ENCODE data around the gene DENND2D.

DENND2D gene

DNA sequence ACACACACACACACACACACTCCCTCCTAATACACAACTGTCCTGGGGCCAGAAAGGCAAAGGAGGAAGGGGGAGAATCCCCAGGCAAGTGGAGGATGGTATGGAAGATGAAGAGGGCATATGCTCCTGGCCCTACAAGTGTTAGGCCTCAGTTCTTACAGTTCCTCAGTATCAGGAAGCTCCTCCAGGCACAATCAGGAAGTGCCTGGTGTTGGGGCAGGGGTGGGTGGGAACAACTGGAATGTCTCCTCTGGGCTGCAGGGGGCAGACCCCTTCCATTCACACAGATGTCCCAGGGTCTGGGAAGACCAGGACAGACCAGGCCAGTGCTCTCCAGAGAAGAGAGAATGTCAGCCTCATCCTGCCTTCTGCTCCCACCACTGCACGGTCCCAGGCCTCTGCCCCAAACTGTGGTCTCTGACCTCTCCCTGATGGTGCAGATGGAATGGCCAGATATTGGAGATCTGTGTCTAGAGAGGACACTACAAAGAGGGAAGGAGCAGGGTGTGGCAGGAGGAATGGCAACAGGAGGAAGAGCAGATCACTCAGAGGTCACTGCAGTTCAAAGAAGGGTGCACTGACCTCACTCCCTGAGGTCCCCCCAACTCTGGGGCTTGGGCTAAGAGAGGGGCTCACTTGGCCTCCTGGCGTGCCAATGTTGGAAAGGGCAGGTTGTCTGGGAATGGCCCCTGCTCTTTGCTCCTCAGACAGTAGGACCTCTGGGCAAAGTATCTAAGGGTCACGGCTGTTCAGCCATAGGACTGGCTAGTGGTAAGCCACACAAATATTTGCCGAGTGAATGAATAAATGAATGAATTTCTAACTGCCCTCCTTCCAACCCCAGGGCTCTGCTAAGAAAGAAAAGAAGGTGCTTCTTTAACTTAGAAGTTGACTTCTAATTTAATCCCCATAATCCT lies 2.5 kb upstream of the DENND2D start:
- DNase-seq: no peak

DNA sequence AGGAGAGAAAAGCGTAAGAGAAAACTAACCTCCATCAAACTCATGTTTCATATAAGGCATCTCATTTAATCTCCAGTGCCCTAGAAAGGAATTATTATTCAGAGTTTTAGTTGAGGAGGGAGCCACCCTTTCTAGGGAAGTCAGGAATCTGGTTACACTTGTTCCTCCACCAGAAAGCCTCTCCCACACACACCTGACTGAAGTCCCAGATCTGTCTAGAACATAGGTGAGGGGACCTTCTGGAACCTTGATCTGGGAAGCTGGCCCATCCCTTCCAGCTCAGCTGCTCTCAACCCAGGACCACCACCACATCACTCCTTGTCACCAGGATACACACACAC lies 1.9 kb upstream of the DENND2D start:
- no peak for DNase-seq

DNA sequence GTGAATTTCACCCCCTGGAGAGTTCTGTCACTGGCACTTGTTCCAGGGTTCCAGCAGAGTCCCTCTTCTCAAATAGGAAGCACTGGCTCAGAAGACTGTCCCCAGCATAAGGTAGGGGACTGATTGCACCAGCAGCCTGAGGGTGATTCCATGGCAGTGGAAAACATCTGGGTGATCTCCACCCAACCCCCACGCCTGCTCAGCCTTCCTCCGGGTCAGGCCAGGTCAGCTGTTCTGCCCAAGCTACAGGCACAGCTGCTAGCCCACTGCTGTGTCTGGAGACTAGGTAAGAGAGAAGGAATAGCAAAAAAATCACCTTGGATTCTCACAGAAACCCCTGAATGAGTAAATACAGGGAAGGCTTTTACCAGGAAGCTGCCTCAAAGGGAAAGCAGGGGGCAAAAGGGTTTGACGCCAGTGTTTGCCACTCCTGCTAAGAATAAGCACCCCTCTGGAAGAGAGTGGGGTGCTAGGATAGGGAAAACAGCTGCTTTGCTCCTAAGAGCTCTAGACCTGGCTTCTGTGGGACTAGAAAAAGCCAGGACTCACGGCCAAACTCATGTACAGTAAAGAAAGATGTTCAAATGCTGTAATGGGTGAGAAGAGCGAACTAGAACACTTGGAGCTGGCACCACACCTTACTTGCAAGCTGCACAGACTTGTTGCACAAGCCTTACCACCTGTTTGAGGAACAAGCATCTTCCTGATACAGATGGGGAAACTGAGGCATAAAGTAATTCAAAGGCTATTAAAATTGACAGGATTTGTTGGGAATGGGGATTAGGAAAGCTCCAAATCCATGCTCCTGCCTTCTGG lies 1.0 kb upstream of the DENND2D start:
- no peak for DNase-seq

DNA sequence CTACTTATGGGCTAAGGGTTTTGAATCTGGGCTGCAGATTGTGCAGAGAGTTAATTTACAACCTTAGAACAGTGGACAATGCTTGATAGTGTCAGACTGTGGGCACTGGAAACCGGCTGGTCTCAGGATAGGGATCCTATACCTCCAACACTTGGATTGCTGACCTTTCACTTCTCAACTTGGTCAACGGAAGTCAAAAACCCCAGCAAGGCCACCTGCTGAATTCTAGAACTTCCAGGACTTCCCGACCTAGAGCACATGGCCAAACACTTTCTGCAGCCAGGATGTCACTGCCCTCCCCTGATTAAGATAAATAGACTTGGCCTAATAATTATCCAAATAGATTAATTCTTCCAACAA lies 336 bp upstream of the DENND2D start:
- DNase-seq: no peak

DNA sequence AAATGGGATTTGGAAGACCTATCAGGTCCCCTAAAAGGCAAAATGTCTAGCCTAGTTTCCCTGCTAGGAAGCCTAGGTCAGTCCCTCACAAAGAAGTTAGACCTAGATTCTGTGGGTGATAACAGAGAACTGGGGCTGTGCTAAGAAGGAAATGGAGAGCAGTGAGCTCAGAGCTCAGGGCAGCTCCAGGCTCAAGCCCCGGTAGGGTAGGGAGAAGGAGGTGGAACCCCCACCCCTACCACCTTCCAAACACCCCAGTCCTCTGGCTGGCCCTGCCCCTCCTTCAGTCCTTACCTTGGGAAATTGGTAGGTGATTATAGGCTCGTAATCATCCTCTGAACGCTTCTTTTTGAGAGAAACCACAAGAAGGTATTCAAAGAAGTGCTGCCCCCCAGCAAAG lies 1.1 kb downstream of the DENND2D start:
- DNase-seq: no peak

DNA sequence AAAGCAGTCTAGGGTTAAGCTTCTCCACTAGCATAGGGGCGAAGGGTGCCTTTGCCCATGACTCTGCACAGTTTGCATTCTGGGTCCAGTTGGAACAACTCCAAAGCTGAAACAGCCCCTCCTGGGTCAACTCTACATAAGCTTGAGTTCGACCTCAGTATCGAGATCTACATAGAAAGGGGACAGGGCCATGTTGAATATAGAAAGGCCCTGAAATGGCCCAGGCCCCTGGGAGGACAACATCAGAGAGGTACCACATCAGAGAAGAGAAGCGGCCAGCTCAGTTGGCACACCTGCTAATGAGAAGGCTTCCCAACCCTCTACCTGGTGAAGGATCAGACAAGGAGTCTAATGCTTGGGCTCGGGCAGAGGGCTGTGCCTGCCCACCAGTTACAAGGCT lies 1.6 kb downstream of the DENND2D start:
- no peak for DNase-seq

DNA sequence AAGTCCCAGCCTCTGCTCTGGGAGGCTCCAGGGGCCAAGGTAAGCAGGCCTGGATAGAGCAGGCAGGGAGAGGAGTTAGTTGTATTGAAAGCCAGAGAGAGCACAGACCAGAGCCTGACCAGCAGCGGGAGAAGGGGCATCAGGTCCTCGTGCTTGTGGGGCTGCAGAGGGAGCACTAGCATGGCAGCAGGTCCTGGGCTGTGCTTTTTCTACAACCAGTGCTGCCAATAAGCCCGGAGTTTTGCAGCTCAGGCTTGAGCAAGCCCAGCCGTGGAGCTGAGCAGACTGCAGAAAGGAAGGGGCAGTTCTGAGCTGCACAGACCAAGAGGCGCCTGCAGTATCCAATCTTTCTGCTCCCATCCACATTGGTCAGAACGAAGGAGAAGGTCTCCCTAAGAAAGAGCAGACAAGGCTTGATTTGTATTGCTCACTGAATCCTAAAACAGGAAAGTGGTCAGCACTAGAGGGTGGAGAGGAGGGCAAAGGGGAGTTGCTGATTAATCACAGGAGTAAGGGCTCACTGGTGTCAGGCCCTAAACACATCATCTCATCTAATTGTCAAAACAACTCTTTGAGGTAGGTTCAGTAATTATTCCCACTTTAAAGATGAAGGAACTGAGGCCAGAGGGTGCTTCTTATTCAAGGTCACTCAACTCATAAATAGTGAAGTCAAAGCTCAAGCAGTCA lies 2.7 kb downstream of the DENND2D start:
- DNase-seq: peak; percentile 71

DNA sequence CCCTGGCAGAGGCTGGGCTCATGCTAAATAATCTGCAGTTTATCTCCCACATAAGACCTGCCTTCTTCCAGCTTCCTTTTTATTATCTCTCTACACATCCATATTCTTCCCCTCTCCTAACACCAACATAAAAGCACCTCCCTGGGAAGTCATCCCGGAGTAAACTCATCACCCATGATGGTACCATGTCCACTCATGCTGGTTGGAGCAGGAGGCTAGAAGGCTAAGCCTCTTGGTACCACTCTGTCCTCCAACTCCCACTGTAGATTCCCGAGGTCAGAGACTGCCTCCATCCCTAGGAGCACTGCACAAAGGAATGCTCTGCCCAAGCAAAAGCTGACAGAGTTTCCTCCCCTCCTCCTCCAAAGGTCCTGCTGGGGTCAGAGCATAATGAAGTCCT lies 4.2 kb downstream of the DENND2D start:
- DNase-seq: no peak

DNA sequence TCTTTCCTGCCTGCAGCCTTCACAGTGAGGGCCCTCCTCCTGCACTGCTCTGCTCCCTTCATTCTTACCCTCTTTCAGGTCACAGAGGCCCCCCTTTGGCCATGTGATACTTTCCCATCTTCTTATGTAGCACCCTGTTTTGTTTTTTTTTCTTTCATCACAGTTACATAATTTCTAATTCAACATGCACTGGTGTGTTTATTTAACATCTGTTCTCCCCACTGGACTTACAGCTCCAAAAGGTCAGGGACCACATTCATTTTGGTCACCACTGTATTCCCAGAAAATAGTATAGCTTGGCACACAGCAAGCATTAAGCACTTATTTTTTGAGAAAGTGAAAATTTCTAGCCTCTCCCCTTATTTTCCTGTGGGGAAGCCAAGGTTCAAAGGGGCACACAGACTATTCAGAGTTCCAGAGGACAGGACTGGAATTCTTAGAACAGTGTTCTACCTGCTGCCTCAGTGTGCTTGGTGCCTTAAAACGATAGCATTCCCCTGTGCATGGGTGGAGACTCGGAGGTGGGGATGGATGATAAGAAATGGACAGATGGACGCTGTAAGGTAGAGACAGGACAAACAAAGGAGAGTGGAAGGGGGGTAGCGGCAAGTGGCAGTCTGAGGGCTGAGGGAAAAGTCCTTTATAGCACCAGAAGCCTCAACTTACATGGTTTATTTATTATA lies 5.3 kb downstream of the DENND2D start:
- DNase-seq: no peak

DNA sequence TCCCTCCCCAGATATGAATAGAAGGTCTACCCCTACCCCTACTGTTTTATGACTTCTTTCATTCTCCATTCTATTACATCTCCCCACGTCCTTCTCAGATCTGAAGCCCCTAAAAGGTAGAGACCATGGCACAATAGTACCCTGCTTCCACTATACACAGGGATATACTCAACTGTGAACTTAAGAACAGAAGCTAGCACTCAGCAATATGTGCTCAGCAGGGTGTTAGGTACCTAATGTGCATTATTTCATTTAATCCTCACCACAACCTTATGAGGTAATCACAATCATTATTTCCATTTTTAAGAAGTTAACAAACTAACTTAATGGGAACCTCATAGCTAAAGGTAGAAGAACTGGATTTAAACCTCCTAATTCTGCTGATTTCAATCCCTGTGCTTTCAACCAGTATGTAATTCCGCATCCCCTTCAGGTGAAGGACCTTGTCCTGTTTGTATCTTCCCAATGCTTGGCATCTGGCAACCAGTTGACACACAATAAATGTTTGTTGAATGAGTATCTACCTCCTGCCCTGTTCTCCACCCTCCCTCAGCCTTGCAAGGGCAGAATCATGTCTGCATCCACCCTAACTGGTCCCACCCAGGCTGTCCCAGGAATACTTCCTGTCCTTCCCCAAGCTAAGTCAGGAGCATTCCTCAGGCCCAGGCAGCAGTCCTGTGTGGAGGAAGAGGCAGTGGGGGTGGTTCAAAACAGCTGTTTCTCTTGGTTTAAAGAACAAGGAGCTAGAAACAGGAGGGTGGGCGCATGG lies 6.5 kb downstream of the DENND2D start:
- no peak for DNase-seq

DNA sequence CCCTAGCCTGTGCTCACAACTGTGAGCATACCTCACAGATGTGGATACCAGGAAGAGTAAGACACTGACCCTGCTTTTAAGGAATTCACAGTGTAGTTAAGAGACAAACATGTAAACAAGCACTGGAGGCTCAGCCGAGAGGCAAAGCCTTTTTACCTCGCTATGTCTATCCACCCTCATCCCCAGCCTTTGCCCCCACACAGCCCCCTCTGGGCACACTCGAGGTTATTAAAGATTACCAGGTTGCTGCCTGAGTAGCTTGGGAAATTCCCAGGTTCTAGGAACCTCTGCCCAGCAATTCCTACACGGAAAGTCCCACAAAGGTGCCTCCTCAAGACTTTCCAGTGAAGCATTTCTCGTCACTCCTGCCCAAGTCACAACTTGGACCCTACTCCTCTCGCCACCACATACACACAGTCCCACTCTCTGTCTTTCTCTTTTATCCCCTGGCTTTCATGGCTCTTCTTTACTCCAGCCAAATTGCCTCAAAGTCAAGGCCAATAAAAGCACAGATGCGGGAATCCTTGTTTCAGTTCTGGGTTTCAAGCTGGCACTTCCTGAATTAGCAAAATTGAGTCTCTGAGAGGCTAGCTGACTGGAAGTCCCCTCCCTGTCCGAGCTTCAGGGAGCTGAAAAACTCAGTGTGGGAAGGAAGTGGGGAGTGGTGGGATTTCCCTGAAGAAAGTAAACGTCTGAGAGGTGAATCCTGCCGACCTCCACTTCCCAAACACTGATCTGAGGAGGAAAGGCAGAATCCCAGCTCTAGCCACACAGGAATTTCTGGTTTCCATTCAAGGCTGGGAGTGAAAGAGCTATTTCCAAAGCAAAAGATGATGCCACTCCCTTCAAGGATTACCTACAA lies 7.6 kb downstream of the DENND2D start:
- DNase-seq: peak; percentile 90

DNA sequence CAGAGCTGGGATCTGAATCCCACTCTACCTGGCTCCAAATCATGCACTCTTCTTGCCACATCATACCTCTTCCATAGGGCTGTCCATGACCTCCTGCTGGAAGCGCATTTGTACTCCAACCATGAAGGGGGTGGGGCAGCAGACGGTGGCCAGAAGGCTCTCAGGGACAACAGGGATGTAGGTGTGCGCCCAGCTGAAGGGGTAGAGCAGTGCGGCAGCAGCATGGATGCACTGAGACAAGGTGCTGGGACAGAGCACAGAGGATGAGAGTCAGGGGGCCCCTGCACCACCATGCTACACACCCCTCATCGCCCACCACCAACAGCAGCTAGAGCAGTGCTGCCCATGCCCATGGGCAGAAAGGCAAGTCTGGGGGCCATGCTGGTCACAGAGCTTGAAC lies 8.4 kb downstream of the DENND2D start:
- no peak for DNase-seq

DNA sequence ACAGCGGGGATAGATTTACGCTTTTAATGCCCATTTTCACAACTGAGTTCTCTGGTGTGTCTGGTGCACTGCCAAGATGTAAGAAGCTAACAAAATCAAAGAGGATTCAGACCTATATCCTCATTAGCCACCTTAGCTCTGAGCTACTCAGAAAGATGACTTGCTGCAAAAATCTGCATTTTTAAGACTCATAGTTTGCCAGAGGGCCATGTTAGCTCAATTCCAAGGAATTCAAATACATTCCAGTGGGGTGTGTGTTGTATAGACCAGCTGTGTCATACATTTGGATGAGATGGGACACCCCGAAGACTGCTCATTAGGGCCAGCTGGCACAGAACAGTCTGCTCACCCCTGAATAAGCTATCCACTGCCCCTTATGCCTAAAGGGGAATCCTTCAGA lies 8.9 kb downstream of the DENND2D start:
- DNase-seq: no peak

DNA sequence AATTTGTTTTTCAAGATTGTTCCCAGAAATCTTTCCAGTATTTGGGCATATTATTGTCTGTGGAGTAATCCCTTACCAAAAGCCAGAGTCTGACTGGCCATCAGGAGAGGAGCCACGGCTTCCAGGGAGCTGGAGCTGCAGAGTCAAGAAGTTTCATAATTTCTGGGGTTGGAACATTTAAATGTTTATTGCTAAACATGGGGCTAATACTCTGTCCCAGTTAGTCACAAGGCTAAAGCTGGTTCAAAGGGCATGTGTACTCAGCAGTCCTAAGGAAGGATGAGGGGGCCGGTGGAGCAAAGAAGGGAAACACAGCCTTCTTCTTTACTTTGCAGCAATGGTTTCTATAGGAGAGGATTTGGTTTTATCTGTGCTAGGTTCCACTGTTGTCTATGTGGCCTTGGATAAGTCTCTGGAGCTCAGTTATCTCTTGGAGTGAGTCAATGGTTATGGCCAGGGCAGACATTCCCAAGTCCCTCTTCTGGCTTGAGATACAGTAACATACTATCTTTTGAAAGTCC lies 9.5 kb downstream of the DENND2D start:
- DNase-seq: peak; percentile 94

DNA sequence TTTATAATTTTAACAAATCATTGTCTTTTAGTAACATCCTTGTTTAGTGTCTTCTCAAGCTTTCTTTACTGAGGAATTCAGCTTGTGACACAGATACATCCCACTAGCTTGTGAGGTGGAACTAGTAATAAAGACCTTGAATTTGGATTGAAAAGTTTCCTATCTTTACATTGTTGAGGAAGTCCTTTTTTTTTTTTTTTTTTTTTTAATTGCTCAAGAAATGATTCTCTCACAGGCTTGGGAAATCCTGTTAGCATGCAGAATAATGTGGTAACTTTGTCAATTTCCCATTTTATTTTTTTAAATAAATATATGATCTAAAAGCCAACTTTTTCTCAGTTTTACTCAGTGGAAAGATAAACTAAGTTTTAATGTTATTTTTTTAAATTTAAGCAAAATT lies 15.8 kb downstream of the DENND2D start:
- peak; percentile 81 for DNase-seq

DNA sequence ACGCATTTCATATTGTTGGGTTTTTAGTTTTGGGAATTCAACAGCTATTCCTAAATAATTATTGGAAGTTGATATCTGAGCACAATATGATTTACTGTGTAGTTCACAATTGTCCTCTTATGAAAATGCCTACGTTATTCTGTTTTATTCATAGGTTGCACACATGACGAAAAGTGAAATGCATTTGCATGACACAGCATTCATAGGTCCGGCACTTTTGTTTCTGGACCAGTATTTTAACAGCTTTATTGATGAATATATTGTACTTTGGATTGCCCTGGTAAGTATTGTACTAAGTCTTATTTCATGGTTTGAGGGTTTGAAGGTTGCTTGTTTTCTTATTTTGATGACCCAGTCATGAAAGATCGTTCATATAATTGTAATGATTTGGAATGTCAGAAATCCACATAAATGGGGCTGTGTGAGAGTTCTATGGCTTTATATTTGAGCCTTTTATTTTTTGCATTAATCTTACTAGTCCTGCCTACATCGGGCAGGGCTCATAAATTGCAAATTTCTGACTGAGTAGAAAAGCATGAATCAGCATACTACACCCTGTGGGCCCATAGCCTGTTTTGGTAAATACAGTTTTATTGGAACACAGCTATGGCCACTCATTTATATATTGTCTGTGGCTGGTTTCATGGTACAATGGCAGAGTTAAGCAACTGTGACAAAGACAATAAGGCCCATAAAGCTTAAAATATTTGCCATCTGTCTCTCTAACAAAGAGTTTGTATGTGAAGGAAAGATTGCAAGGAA lies 17.0 kb downstream of the DENND2D start:
- DNase-seq: no peak

DNA sequence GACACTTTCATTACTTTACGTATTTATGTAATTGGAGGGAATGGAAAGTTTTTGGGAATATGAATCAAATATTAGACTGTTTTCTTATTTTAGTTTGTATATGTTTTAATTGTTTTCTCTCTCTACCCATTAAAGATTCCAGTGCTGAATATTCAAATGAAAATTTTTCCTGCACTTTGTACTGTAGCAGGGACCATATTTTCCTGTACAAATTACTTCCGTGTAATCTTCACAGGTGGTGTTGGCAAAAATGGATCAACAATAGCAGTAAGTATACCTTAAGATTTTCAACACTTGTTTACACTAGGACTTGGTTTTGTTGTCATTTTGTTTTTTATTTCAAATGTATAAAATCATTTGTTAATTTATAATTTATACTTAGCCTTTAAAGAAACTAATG lies 18.4 kb downstream of the DENND2D start:
- DNase-seq: no peak

DNA sequence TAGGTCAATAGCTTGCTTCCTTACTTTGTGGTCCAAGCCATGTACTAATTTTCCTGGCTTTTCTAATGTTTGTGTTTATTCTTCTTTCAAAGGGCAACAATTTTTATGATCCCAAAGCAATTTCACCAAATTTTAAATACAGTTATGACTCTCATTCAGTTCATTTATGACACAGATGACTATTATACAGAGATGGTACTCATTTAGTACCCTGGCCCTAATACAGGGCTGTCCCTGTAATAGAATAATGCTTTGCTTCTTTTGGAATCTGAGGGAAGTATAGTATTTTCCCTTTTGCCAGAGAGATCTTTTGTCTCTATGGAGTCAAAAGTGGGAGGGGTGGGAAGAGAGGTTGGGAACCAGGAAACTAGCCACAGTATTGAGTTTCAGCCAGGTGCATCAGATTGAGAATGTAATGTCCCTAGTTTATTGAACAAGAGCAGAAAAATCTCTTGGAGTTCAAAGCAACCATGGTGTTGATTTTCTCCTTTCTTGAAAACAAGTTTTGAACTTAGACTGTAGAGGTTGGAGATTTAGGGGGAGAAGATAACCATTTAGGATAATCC lies 20.4 kb downstream of the DENND2D start:
- no peak for DNase-seq

DNA sequence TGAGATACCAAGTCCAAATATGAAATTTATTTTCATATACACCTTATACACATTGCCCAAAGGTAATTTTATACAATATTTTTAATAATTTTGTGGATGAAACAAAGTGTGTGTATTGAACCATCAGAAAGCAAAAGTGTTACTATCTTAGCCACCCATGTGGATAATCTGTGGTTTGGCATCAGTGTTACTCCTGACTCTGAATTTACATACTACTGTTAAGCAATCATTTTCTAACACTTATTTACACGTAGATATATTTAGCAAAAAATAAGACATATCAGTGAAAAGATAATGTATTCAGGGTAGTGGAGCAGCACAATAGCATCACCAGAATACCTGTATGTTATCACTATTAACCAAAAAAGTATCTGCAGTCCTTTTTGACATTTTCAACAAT lies 23.8 kb downstream of the DENND2D start:
- DNase-seq: no peak

DNA sequence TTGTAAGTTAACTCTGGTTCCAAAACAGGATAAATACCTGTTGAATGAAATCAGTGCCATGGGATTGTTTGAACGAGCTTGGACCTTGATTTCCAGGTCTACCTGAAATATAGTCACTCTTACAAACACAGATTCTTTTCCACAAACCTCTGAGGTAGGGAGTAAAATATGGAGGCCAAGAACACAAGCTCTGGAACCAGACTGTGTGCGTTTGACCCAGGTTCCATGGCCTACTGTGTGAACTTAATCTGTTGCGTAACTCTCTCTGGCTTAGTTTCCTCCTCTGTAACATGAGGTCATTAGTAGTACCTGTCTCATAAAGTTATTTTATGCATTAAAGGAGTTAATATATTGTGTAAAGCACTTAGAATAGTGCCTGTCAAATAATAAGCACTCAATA lies 25.1 kb downstream of the DENND2D start:
- no peak for DNase-seq

Data from inflammatory macrophage treated with lipopolysaccharide for 4 hours (primary cell).